HL-60 (cell line): ENCODE data around the gene ARHGAP24.

Experiments used
- GABPA ChIP-seq: IDR thresholded peaks from 2 replicates; pipeline ENCODE4 v1.6.1; 2012; ENCODE audit warnings: low read depth
- REST ChIP-seq: IDR thresholded peaks from 2 replicates; pipeline ENCODE4 v1.6.1; 2012; ENCODE audit warnings: low read depth; ENCODE audit not compliant: insufficient replicate concordance
- TF ChIP-seq, protein P1 (sequence below): IDR thresholded peaks from one replicate; pipeline ENCODE4 v1.5.1; 2011; ENCODE audit warnings: low read length, control low read depth, inconsistent platforms; ENCODE audit not compliant: insufficient read depth

GRCh38 chr4:85938902-85939301 is 464.0 kb downstream of the ARHGAP24 start:
- TF ChIP-seq, protein P1, sequence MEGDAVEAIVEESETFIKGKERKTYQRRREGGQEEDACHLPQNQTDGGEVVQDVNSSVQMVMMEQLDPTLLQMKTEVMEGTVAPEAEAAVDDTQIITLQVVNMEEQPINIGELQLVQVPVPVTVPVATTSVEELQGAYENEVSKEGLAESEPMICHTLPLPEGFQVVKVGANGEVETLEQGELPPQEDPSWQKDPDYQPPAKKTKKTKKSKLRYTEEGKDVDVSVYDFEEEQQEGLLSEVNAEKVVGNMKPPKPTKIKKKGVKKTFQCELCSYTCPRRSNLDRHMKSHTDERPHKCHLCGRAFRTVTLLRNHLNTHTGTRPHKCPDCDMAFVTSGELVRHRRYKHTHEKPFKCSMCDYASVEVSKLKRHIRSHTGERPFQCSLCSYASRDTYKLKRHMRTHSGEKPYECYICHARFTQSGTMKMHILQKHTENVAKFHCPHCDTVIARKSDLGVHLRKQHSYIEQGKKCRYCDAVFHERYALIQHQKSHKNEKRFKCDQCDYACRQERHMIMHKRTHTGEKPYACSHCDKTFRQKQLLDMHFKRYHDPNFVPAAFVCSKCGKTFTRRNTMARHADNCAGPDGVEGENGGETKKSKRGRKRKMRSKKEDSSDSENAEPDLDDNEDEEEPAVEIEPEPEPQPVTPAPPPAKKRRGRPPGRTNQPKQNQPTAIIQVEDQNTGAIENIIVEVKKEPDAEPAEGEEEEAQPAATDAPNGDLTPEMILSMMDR: no peak
- no peak for TF ChIP-seq REST
- TF ChIP-seq GABPA: no peak
